K562 (cell line): ENCODE measurements around the gene DOCK3. TPM values are rescaled to one million over a fixed set of nuclear protein-coding genes. Genes with fewer than 3 reads are reported as not detected.

Source experiments
- ATAC-seq: fragments of 200-7000 bp; cut with Tn5 transposase; 3 replicates; pipeline ENCODE4 v1.9.1; 2020; ENCODE audit warnings: moderate library complexity
- BruUV-seq: library from RNA; stranded (reverse); fragments of 400-500 nt; replicated peaks from 2 replicates; lab custom pipeline; 2021; lab: Mats Ljungman, UMichigan
- CTCF ChIA-PET: fragments of 300-600 bp; formaldehyde crosslinking; extraction: SDS; loops from one replicate; lab custom pipeline; 2021; ENCODE audit warnings: low intra/inter-chr PET ratio; lab: Yijun Ruan, JAX
- POLR2A ChIA-PET: fragments of 300-600, 350-650 bp; sonication (Branson Sonifier 250); formaldehyde crosslinking; extraction: SDS; loops from one replicate; lab custom pipeline; 2021; ENCODE audit warnings: antibody characterized with exemption, inconsistent platforms; lab: Yijun Ruan, JAX
- DNase-seq, 4 experiments: peaks; one replicate each; pipeline versions ENCODE4 v3.0.0 to v3.0.0-alpha.2; 2011 to 2018; ENCODE audit warnings: low spot score in 3 of 4, mixed read lengths in 3 of 4; ENCODE audit errors: extremely low read depth in 1 of 4
- FAIRE-seq: peaks from 2 replicates; lab custom pipeline; 2011; peaks lifted over from hg19 to GRCh38; lab: Jason Lieb, UNC
- H2AFZ ChIP-seq: 2 replicates; pipeline ENCODE4 v1.6.0; 2011; ENCODE audit warnings: low read depth, low read length, control low read depth, inconsistent platforms
- H3K27ac ChIP-seq: fragments of 200-600 bp; 3 replicates; pipeline ENCODE4 v1.8.0; 2011; ENCODE audit warnings: low read depth, mild to moderate bottlenecking, control low read depth, inconsistent platforms, low read length, moderate library complexity, mixed read lengths; ENCODE audit errors: extremely low read depth
- H3K27me3 ChIP-seq, 2 experiments: fragments of 300-600 bp in 1 of 2; 2 replicates in 1 of 2; 3 replicates in 1 of 2; pipeline versions ENCODE4 v1.6.0 to v1.8.0; 2011; ENCODE audit warnings: inconsistent platforms in 2 of 2, low read length in 2 of 2, mild to moderate bottlenecking in 1 of 2, mixed read lengths in 1 of 2, moderate library complexity in 1 of 2; ENCODE audit not compliant: control insufficient read depth in 2 of 2, insufficient read depth in 2 of 2
- H3K36me3 ChIP-seq: fragments of 300-600 bp; 3 replicates; pipeline ENCODE4 v1.8.0; 2011; ENCODE audit warnings: mild to moderate bottlenecking, low read length, inconsistent platforms; ENCODE audit not compliant: control insufficient read depth, insufficient read depth
- H3K4me1 ChIP-seq, 2 experiments: fragments of 200-600 bp in 1 of 2; replicated peaks in 1 of 2; 2 replicates in 1 of 2; 3 replicates in 1 of 2; pipeline versions ENCODE4 v1.5.1 to v1.8.0; 2011; ENCODE audit warnings: inconsistent platforms in 2 of 2, low read length in 2 of 2, mild to moderate bottlenecking in 1 of 2, mixed read lengths in 1 of 2, moderate library complexity in 1 of 2; ENCODE audit not compliant: control insufficient read depth in 2 of 2, insufficient read depth in 2 of 2
- H3K4me2 ChIP-seq: 2 replicates; pipeline ENCODE4 v1.6.1; 2011; ENCODE audit warnings: low read length, control low read depth, inconsistent platforms, mixed read lengths; ENCODE audit not compliant: insufficient read depth
- H3K4me3 ChIP-seq: fragments of 200-600 bp; sonication (generic), shearing (Covaris generic); 2 replicates; pipeline ENCODE4 v1.5.1; 2016; ENCODE audit warnings: control low read depth, inconsistent platforms
- H3K79me2 ChIP-seq: fragments of 200-600 bp; 3 replicates; pipeline ENCODE4 v1.8.0; 2011; ENCODE audit warnings: low read length, inconsistent platforms; ENCODE audit not compliant: control insufficient read depth, insufficient read depth
- H3K9ac ChIP-seq, 2 experiments: 2 replicates each; pipeline versions ENCODE4 v1.6.0 to v1.6.1; 2011; ENCODE audit warnings: low read depth in 2 of 2, low read length in 2 of 2, control low read depth in 1 of 2, inconsistent platforms in 1 of 2, mild to moderate bottlenecking in 1 of 2, mixed read lengths in 1 of 2; ENCODE audit not compliant: insufficient read depth in 1 of 2
- H3K9me1 ChIP-seq: one replicate; pipeline ENCODE4 v1.6.0; 2011; ENCODE audit warnings: inconsistent platforms, mild to moderate bottlenecking, low read length, moderate library complexity; ENCODE audit not compliant: control insufficient read depth, insufficient read depth
- H3K9me3 ChIP-seq: replicated peaks from 2 replicates; pipeline ENCODE4 v1.5.1; 2011; ENCODE audit warnings: low read depth, low read length, inconsistent platforms; ENCODE audit not compliant: control insufficient read depth, insufficient read depth
- H4K20me1 ChIP-seq: replicated peaks from 2 replicates; pipeline ENCODE4 v1.6.1; 2011; ENCODE audit warnings: low read length, inconsistent platforms, mixed read lengths; ENCODE audit not compliant: control insufficient read depth, insufficient read depth
- ATF1 ChIP-seq, 2 experiments: fragments of 450-650 bp in 1 of 2; IDR thresholded peaks; 2 replicates each; pipeline ENCODE4 v1.6.1; 2016; ENCODE audit warnings: missing compliant biosample characterization in 1 of 2, missing genetic modification characterization in 1 of 2
- C11orf30 ChIP-seq: fragments of 450-650 bp; IDR thresholded peaks from 2 replicates; pipeline ENCODE4 v1.6.1; 2016; ENCODE audit warnings: low read depth, mild to moderate bottlenecking
- CBX2 ChIP-seq: fragments of 200-600 bp; sonication (generic); IDR thresholded peaks from one replicate; pipeline ENCODE4 v1.6.1; 2012; ENCODE audit warnings: mild to moderate bottlenecking, low read length, inconsistent platforms; ENCODE audit not compliant: insufficient read depth, poor library complexity, severe bottlenecking
- ELK1 ChIP-seq: sonication (generic); formaldehyde crosslinking; IDR thresholded peaks from 2 replicates; pipeline ENCODE4 v1.8.1; 2022; ENCODE audit warnings: missing genetic modification reagents
- HNRNPL ChIP-seq: fragments of 200-400 bp; formaldehyde crosslinking; IDR thresholded peaks from 2 replicates; pipeline ENCODE4 v1.6.1; 2017; ENCODE audit warnings: low read depth, mild to moderate bottlenecking, low read length
- MEIS2 ChIP-seq: fragments of 450-650 bp; IDR thresholded peaks from 2 replicates; pipeline ENCODE4 v1.6.1; 2014; ENCODE audit warnings: mild to moderate bottlenecking; ENCODE audit not compliant: partially characterized antibody
- NCOA1 ChIP-seq: fragments of 450-650 bp; IDR thresholded peaks from 2 replicates; pipeline ENCODE4 v1.6.1; 2016; ENCODE audit warnings: low read depth
- NFIC ChIP-seq: fragments of 450-650 bp; IDR thresholded peaks from 2 replicates; pipeline ENCODE4 v1.6.1; 2017; ENCODE audit warnings: mild to moderate bottlenecking, inconsistent platforms
- PTTG1 ChIP-seq: fragments of 450-650 bp; IDR thresholded peaks from 2 replicates; pipeline ENCODE4 v1.6.1; 2016; ENCODE audit warnings: low read depth, mild to moderate bottlenecking, missing genetic modification characterization, missing compliant biosample characterization
- RBFOX2 ChIP-seq: fragments of 200-400 bp; formaldehyde crosslinking; IDR thresholded peaks from 2 replicates; pipeline ENCODE4 v1.6.1; 2017; ENCODE audit warnings: low read depth, mild to moderate bottlenecking, low read length, moderate library complexity
- SPI1 ChIP-seq: IDR thresholded peaks from 2 replicates; pipeline ENCODE4 v1.6.1; 2011; ENCODE audit warnings: low read depth, low read length, control low read depth, borderline replicate concordance
- ZBED1 ChIP-seq: IDR thresholded peaks from 2 replicates; pipeline ENCODE4 v1.6.1; 2014
- ZBTB34 ChIP-seq: fragments of 250-450 bp; sonication (Bioruptor Pico); IDR thresholded peaks from 2 replicates; pipeline ENCODE4 v1.8.0; 2021; ENCODE audit warnings: mild to moderate bottlenecking, moderate library complexity
- ZNF609 ChIP-seq: sonication (generic); formaldehyde crosslinking; IDR thresholded peaks from 2 replicates; pipeline ENCODE4 v1.8.1; 2023; ENCODE audit warnings: missing genetic modification reagents, mild to moderate bottlenecking, borderline replicate concordance
- WGBS: fragments of 100-300 bp; shearing (Covaris generic); methylation state at CpG from one replicate; pipeline ENCODE4 v1.1.6; 2016; ENCODE audit warnings: low coverage, mixed read lengths; ENCODE audit not compliant: insufficient coverage; ENCODE audit errors: missing lambda C conversion rate; 5-methylcytosine and 5-hydroxymethylcytosine counted together
- in situ Hi-C: fragments of 300-500 bp; cut with MboI; formaldehyde crosslinking; loops from 4 replicates; pipeline ENCODE4 v1.15.0; 2018; ENCODE audit warnings: inconsistent platforms, mixed read lengths
- intact Hi-C: fragments of 100-400 bp; cut with micrococcal nuclease; formaldehyde crosslinking; loops from 2 replicates; pipeline ENCODE4 v1.14.2; 2022
- polyA plus RNA-seq, 8 experiments: library from polyadenylated mRNA; depleted of rRNA in 4 of 8; stranded (reverse) in 5 of 8; unstranded in 3 of 8; fragments of >200 nt; fragmentation: Nextera tagmentation in 2 of 8; fragmentation: Illumina TruSeq in 1 of 8; extraction: Ambion mirVana in 2 of 8; extraction: Trizol in 1 of 8; gene quantifications; 2 replicates each; pipeline versions ENCODE4 v1.2.1 to v1.2.3, GENCODE V29; 2011 to 2014; ENCODE audit warnings: inconsistent platforms in 1 of 8, missing spikeins in 1 of 8
- total RNA-seq, 7 experiments: library from RNA; depleted of rRNA in 6 of 7; stranded (reverse); fragments of >200 nt in 6 of 7; fragmentation: Illumina TruSeq in 2 of 7; extraction: Trizol in 2 of 7; gene quantifications; 2 replicates each; pipeline versions ENCODE4 v1.2.1 to v1.2.3, GENCODE V29; 2011 to 2021; ENCODE audit warnings: low replicate concordance in 1 of 7

Gene DOCK3
- total and polyA plus RNA-seq, 9 of the 15 experiments (the other 6 are each of a cell fraction or from before 2014, with no cell fraction given): under 0.01 to 0.03 (median 0.01) TPM; not detected in 4

- TF ChIP-seq NCOA1: no peak
- no peak for TF ChIP-seq ATF1 (CRISPR knock-in tag; IDR thresholded peaks at IDR 0.05)
- no peak for TF ChIP-seq ATF1 (tag; IDR thresholded peaks at IDR 0.05)
- no peak for TF ChIP-seq PTTG1
- no peak for TF ChIP-seq ZBTB34 (CRISPR knock-in tag)
- no peak for TF ChIP-seq ZBED1
- peak; percentile 91 for TF ChIP-seq NFIC
- no peak for TF ChIP-seq CBX2
- TF ChIP-seq, all 486 proteins: peak for 2
Measured at GRCh38 chr3:50630877-50631276, 43.9 kb upstream of the DOCK3 start (continued).

GRCh38 chr3:50632450-50632849 lies 42.3 kb upstream of the DOCK3 start:
- Histone ChIP-seq H3K79me2 (peaks cover 23% of the 10 kb centered on the region), H3K4me3 (no peak overlapping the region), H4K20me1 (peaks cover 23% of the 10 kb centered on the region), H2AFZ (no peak overlapping the region), H3K4me2 (no peak overlapping the region), H3K9ac (0 out of 4 replicates have a peak overlapping the region, but pooled peaks of 1 of the 2 experiments have one; percentile 37), H3K27ac (no peak overlapping the region), H3K27me3 (no peaks in the 10 kb centered on the region), H3K9me3 (no peaks in the 10 kb centered on the region), H3K9me1 (no peaks in the 10 kb centered on the region), H3K36me3 (peaks cover 19% of the 10 kb centered on the region; the same call in 1 of the 3 replicates), H3K4me1 (peaks cover 0 to 14% of the 10 kb centered on the region in 2 experiments; a peak in 4 of 5 replicates)
- FAIRE-seq (no peak), ATAC-seq (peak; percentile 62), DNase-seq (peak in 3 of 4 experiments; percentile 17 to 32 (median 27))
- CTCF ChIA-PET: interaction anchor here (0.7 kb wide), 1 partner anchor 16 kb away, joined by 3 read pairs; the partner anchor contains the start of gene MAPKAPK3
- POLR2A ChIA-PET: interaction anchor here (0.6 to 2.1 kb wide), 7 partner anchors 10 to 283 kb away, joined by 3 to 9 read pairs (median 4); no protein-coding TSS in a partner anchor
- in situ Hi-C loops (loop anchor here (25.0 kb wide), 1 partner anchor 1055 kb away; no protein-coding TSS in a partner anchor), intact Hi-C loops (no loop called here)
- no TSS peak for BruUV-seq
- WGBS: 27% methylated on average over 5 of the region's 5 CpGs
- TF ChIP-seq SPI1 (peak; percentile 36; the same call in 1 of the 2 replicates), MEIS2 (peak; percentile 88), ELK1 (CRISPR knock-in tag) (no peak), ZNF609 (CRISPR knock-in tag) (no peak), C11orf30 (no peak), RBFOX2 (no peak), HNRNPL (no peak)
